Tibial nerve (tissue), 4 donors: ENCODE measurements around the gene TOPBP1. TPM values are rescaled to one million over a fixed set of nuclear protein-coding genes. Genes with fewer than 3 reads are reported as not detected.

Experiments used
- DNase-seq, 2 donors: peaks; one replicate each; pipeline ENCODE4 v3.0.0-alpha.2; 2019; ENCODE audit warnings: low spot score in 2 of 2
- H3K27ac ChIP-seq, 4 donors: fragments of 200-600 bp; sonication (generic) in 3 of 4; one replicate each; pipeline ENCODE4 v1.5.1; 2017 to 2019; ENCODE audit warnings: mild to moderate bottlenecking in 1 of 4
- H3K27me3 ChIP-seq, 2 donors: fragments of 200-600 bp; sonication (generic) in 1 of 2; one replicate each; pipeline versions ENCODE4 v1.5.1 to v1.6.0; 2017 to 2019
- H3K36me3 ChIP-seq, 3 donors: fragments of 200-600 bp; sonication (generic); one replicate each; pipeline ENCODE4 v1.5.1; 2018 to 2019
- H3K4me1 ChIP-seq, 4 donors: fragments of 200-600 bp; sonication (generic) in 3 of 4; one replicate each; pipeline ENCODE4 v1.5.1; 2017 to 2019
- H3K4me3 ChIP-seq, 4 donors: fragments of 200-600 bp; sonication (generic) in 3 of 4; one replicate each; pipeline ENCODE4 v1.5.1; 2017 to 2019; ENCODE audit warnings: mild to moderate bottlenecking in 1 of 4, moderate library complexity in 1 of 4
- H3K9me3 ChIP-seq, 4 donors: fragments of 200-600 bp; sonication (generic) in 3 of 4; one replicate each; pipeline ENCODE4 v1.5.1; 2017 to 2019
- CTCF ChIP-seq, 5 experiments: fragments of 200-600 bp in 3 of 5; fragments of 450-650 bp in 2 of 5; sonication (generic) in 3 of 5; IDR thresholded peaks; one replicate each; pipeline ENCODE4 v1.5.1; 2016 to 2019; ENCODE audit warnings: antibody characterized with exemption in 5 of 5, mild to moderate bottlenecking in 3 of 5, moderate library complexity in 2 of 5
- EP300 ChIP-seq, 2 donors: sonication (generic); formaldehyde crosslinking; IDR thresholded peaks; one replicate each; pipeline ENCODE4 v1.6.1; 2017; ENCODE audit warnings: antibody characterized with exemption in 2 of 2, mild to moderate bottlenecking in 1 of 2
- POLR2A ChIP-seq, 2 donors: fragments of 450-650 bp; IDR thresholded peaks; one replicate each; pipeline ENCODE4 v1.6.1; 2017; ENCODE audit warnings: antibody characterized with exemption in 2 of 2, mild to moderate bottlenecking in 2 of 2, moderate library complexity in 2 of 2
- whole genome bisulfite sequencing, 2 donors: methylation state at CpG; one replicate each; pipeline ENCODE4 v1.1.5; 2018; 5-methylcytosine and 5-hydroxymethylcytosine counted together
- total RNA-seq, 4 donors: library from RNA; depleted of rRNA; stranded (reverse); fragments of >200 nt; gene quantifications; one replicate each; pipeline ENCODE4 v1.1.0, GENCODE V29; 2016

Gene TOPBP1
- total RNA-seq, 4 donors from 2014 or later, result 17.0 to 39.3 (median 22.1) TPM

- H3K4me3 ChIP-seq, result no peak overlapping the region
- H3K4me1 ChIP-seq, result no peaks in the 10 kb centered on the region
- no peak for DNase-seq
- TF ChIP-seq POLR2A (IDR thresholded peaks at IDR 0.05) (no peak), CTCF (IDR thresholded peaks at IDR 0.05) (no peak), EP300 (IDR thresholded peaks at IDR 0.05) (no peak)
- H3K9me3 ChIP-seq, result no peaks in the 10 kb centered on the region
- no peaks in the 10 kb centered on the region for H3K27me3 ChIP-seq
- peaks cover 0 to 10% (median 0%) of the 10 kb centered on the region in 3 donors for H3K36me3 ChIP-seq
- no peak overlapping the region for H3K27ac ChIP-seq
- 84% methylated on average over 2 of the region's 2 CpGs for WGBS, 2 donors
These were observed 62.5 kb downstream of the TOPBP1 start for GRCh38 chr3:133599280-133599679.

- TF ChIP-seq EP300 (IDR thresholded peaks at IDR 0.05) (no peak), POLR2A (IDR thresholded peaks at IDR 0.05) (no peak), CTCF (IDR thresholded peaks at IDR 0.05) (no peak)
- 92 to 94% methylated on average over 3 of the region's 3 CpGs for WGBS, 2 donors
These were observed 63.3 kb downstream of the TOPBP1 start for GRCh38 chr3:133598405-133598804.

GRCh38 chr3:133595341-133595740 is 66.4 kb downstream of the TOPBP1 start:
- WGBS, 2 donors, result 90 to 96% methylated on average over 1 of the region's 1 CpG
- H3K27ac ChIP-seq, result no peak overlapping the region
- H3K4me1 ChIP-seq, result no peaks in the 10 kb centered on the region
- H3K27me3 ChIP-seq, result no peaks in the 10 kb centered on the region
- peaks cover 0 to 14% (median 0%) of the 10 kb centered on the region in 3 donors for H3K36me3 ChIP-seq
- H3K4me3 ChIP-seq, result no peak overlapping the region
- H3K9me3 ChIP-seq, result no peaks in the 10 kb centered on the region
- TF ChIP-seq CTCF (IDR thresholded peaks at IDR 0.05) (no peak), POLR2A (IDR thresholded peaks at IDR 0.05) (no peak)
- DNase-seq, result no peak

More at GRCh38 chr3:133598405-133598804, 63.3 kb downstream of the TOPBP1 start:
- Histone ChIP-seq H3K27me3 (no peaks in the 10 kb centered on the region), H3K36me3 (peaks cover 0 to 10% (median 0%) of the 10 kb centered on the region in 3 donors), H3K4me1 (no peaks in the 10 kb centered on the region), H3K4me3 (no peak overlapping the region), H3K9me3 (no peaks in the 10 kb centered on the region), H3K27ac (no peak overlapping the region)
- DNase-seq, result no peak

- H3K36me3 ChIP-seq, result peaks cover 0 to 30% (median 6%) of the 10 kb centered on the region in 3 donors
- TF ChIP-seq EP300 (IDR thresholded peaks at IDR 0.05) (no peak), POLR2A (IDR thresholded peaks at IDR 0.05) (no peak), CTCF (IDR thresholded peaks at IDR 0.05) (no peak)
- H3K4me3 ChIP-seq, result no peak overlapping the region
- no peak overlapping the region for H3K27ac ChIP-seq
- WGBS, 2 donors, result 88 to 91% methylated on average over 2 of the region's 2 CpGs
- H3K9me3 ChIP-seq, result no peaks in the 10 kb centered on the region
- H3K4me1 ChIP-seq, result no peaks in the 10 kb centered on the region
- no peak for DNase-seq
- H3K27me3 ChIP-seq, result no peaks in the 10 kb centered on the region
These were observed 68.5 kb downstream of the TOPBP1 start for GRCh38 chr3:133593243-133593642.

- Histone ChIP-seq H3K4me3 (no peak overlapping the region), H3K36me3 (peaks cover 0 to 34% (median 10%) of the 10 kb centered on the region in 3 donors), H3K27me3 (no peaks in the 10 kb centered on the region), H3K4me1 (peaks cover 0 to under 1% (median 0%) of the 10 kb centered on the region in 4 donors), H3K27ac (no peak overlapping the region), H3K9me3 (no peaks in the 10 kb centered on the region)
- no peak for DNase-seq
- no peak for TF ChIP-seq CTCF (IDR thresholded peaks at IDR 0.05)
- no peak for TF ChIP-seq EP300 (IDR thresholded peaks at IDR 0.05)
- TF ChIP-seq POLR2A (IDR thresholded peaks at IDR 0.05), result no peak
- 93 to 97% methylated on average over 5 of the region's 5 CpGs for WGBS, 2 donors
These were observed 68.9 kb downstream of the TOPBP1 start for GRCh38 chr3:133592843-133593242.
